Measurements from ENCODE around the gene HLA-DRA.

GRCh38 chr6:32410906-32411305 is 28.8 kb upstream of the HLA-DRA start:
- TF ChIP-seq FOXM1 (IDR thresholded peaks at IDR 0.05; ENCODE audit: borderline replicate concordance, low read depth), result no peak
- no peak for TF ChIP-seq RAD21 (IDR thresholded peaks at IDR 0.05; ENCODE audit: low read depth)
- TF ChIP-seq EP300 (IDR thresholded peaks at IDR 0.05; ENCODE audit: borderline replicate concordance), result no peak
